Measurements from ENCODE around the gene ELP2. TPM values are rescaled to one million over a fixed set of nuclear protein-coding genes. Genes with fewer than 3 reads are reported as not detected.
"Not testable (repeated sequence)": the region's sequence is repeated elsewhere in the genome, so short reads cannot be mapped to it uniquely, and the experiment has no call there.

The ELP2 gene
- total and polyA plus RNA-seq, 9 of the 15 experiments (the other 6 are each of a cell fraction or from before 2014, with no cell fraction given), result 76.8 to 192 (median 140) TPM

- TF ChIP-seq FOS (IDR thresholded peaks at IDR 0.05; ENCODE audit: extremely low read depth, insufficient read length), result no peak
- no peak for TF ChIP-seq STAG1 (CRISPR knock-in tag; IDR thresholded peaks at IDR 0.05; ENCODE audit: borderline replicate concordance)
- no peak for TF ChIP-seq RNF2 (IDR thresholded peaks at IDR 0.05)
- no peak for TF ChIP-seq ZNF212 (CRISPR knock-in tag; IDR thresholded peaks at IDR 0.05)
- no peak for TF ChIP-seq HEY1 (CRISPR knock-in tag; IDR thresholded peaks at IDR 0.05; ENCODE audit: borderline replicate concordance)
- no peak for TF ChIP-seq HCFC1 (IDR thresholded peaks at IDR 0.05; ENCODE audit: low read depth, low read length)
- no peak for TF ChIP-seq ZBTB9 (CRISPR knock-in tag; IDR thresholded peaks at IDR 0.05)
- Histone ChIP-seq H3K27me3 (ENCODE audit: control insufficient read depth in 2 of 2, insufficient read depth in 2 of 2, low read length in 2 of 2) (no peaks in the 10 kb centered on the region), H3K36me3 (ENCODE audit: control insufficient read depth, insufficient read depth, low read length) (peaks cover 90% of the 10 kb centered on the region), H3K4me2 (ENCODE audit: insufficient read depth, low read length) (no peak overlapping the region), H3K9me3 (replicated peaks; ENCODE audit: control insufficient read depth, insufficient read depth, low read depth, low read length) (no peaks in the 10 kb centered on the region), H3K4me1 (replicated peaks in 1 of 2; ENCODE audit: control insufficient read depth in 2 of 2, insufficient read depth in 2 of 2, low read length in 2 of 2) (no peaks in the 10 kb centered on the region), H3K9me1 (ENCODE audit: control insufficient read depth, insufficient read depth, low read length) (no peaks in the 10 kb centered on the region), H4K20me1 (replicated peaks; ENCODE audit: control insufficient read depth, insufficient read depth, low read length) (no peaks in the 10 kb centered on the region), H3K79me2 (ENCODE audit: control insufficient read depth, insufficient read depth, low read length) (no peaks in the 10 kb centered on the region), H3K27ac (ENCODE audit: extremely low read depth, low read depth, low read length) (no peak overlapping the region), H3K4me3 (no peak overlapping the region), H3K9ac (ENCODE audit: insufficient read depth in 1 of 2, low read depth in 2 of 2, low read length in 2 of 2) (no peak overlapping the region), H2AFZ (ENCODE audit: low read depth, low read length) (no peak overlapping the region)
- BruUV-seq (replicated peaks), result no TSS peak
- WGBS (ENCODE audit: insufficient coverage, low coverage, missing lambda C conversion rate), result 94% methylated on average over 3 of the region's 3 CpGs
- ATAC-seq, result peak; percentile 19; the same call in 1 of the 3 replicates
- intact Hi-C loops (cut with micrococcal nuclease), result no loop called here
- CTCF ChIA-PET (ENCODE audit: low intra/inter-chr PET ratio), result no interaction called here
- no peak for FAIRE-seq
- in situ Hi-C loops (cut with MboI), result no loop called here
- POLR2A ChIA-PET, result no interaction called here
- DNase-seq (ENCODE audit: extremely low read depth in 1 of 4, low spot score in 3 of 4), result no peak
Observed at GRCh38 chr18:36167692-36168218, 38.1 kb downstream of the ELP2 start.

DNA sequence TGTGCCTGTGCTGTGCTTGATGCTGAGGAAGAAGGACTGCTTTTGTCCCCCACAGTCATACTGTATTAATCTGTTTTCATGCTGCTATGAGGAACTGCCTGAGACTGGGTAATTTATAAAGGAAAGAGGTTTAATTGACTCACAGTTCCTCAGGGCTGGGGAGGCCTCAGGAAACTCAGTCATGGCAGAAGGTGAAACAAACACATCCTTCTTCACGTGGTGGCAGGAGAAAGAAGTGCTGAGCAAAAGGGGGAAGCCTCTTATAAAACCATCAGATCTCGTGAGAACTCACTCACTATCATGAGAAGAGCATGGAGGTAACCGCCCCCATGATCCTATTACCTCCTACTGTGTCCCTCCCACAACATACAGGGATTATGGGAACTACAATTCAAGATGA is 38.6 kb downstream of the ELP2 start:
- DNase-seq (ENCODE audit: extremely low read depth in 1 of 4, low spot score in 3 of 4); BruUV-seq (replicated peaks): not testable (repeated sequence)

More for the DNA sequence above, 38.6 kb downstream of the ELP2 start:
- H3K9me3 ChIP-seq (replicated peaks; ENCODE audit: control insufficient read depth, insufficient read depth, low read depth, low read length); H3K4me1 ChIP-seq (replicated peaks in 1 of 2; ENCODE audit: control insufficient read depth in 2 of 2, insufficient read depth in 2 of 2, low read length in 2 of 2); CTCF ChIA-PET (ENCODE audit: low intra/inter-chr PET ratio); H3K27ac ChIP-seq (ENCODE audit: extremely low read depth, low read depth, low read length); H3K9me1 ChIP-seq (ENCODE audit: control insufficient read depth, insufficient read depth, low read length); H3K9ac ChIP-seq (ENCODE audit: insufficient read depth in 1 of 2, low read depth in 2 of 2, low read length in 2 of 2); POLR2A ChIA-PET; in situ Hi-C loops (cut with MboI); H3K4me2 ChIP-seq (ENCODE audit: insufficient read depth, low read length); H3K79me2 ChIP-seq (ENCODE audit: control insufficient read depth, insufficient read depth, low read length); intact Hi-C loops (cut with micrococcal nuclease); FAIRE-seq; H3K27me3 ChIP-seq (ENCODE audit: control insufficient read depth in 2 of 2, insufficient read depth in 2 of 2, low read length in 2 of 2); H4K20me1 ChIP-seq (replicated peaks; ENCODE audit: control insufficient read depth, insufficient read depth, low read length); H3K4me3 ChIP-seq; H2AFZ ChIP-seq (ENCODE audit: low read depth, low read length): not testable (repeated sequence)
- 89% methylated on average over 3 of the region's 3 CpGs for WGBS (ENCODE audit: insufficient coverage, low coverage, missing lambda C conversion rate)
- peaks cover 90% of the 10 kb centered on the region for H3K36me3 ChIP-seq (ENCODE audit: control insufficient read depth, insufficient read depth, low read length)
- peak; percentile 40 for ATAC-seq

All from K562 (cell line).